ENCODE measurements around the gene HLCS. TPM values are rescaled to one million over a fixed set of nuclear protein-coding genes. Genes with fewer than 3 reads are reported as not detected.

Gene HLCS
- total RNA-seq, 4 donors from 2014 or later, result 20.0 to 75.4 (median 32.8) TPM

GRCh38 chr21:36981977-36982700 lies 15.7 kb upstream of the HLCS start:
- intact Hi-C loops (cut with DNase I; ENCODE audit: low total_unique reads), result no loop called here
- H3K9me3 ChIP-seq, result no peaks in the 10 kb centered on the region
- no peak overlapping the region for H3K27ac ChIP-seq
- no peaks in the 10 kb centered on the region for H3K27me3 ChIP-seq
- H3K36me3 ChIP-seq, result no peaks in the 10 kb centered on the region
- WGBS, 2 donors (ENCODE audit: low coverage in 1 of 2), result 57 to 73% methylated on average over 3 to 6 of the region's 6 CpGs
- TF ChIP-seq POLR2AphosphoS5 (IDR thresholded peaks at IDR 0.05) (no peak), EP300 (IDR thresholded peaks at IDR 0.05; ENCODE audit: low read depth) (no peak), POLR2A (IDR thresholded peaks at IDR 0.05) (no peak), CTCF (IDR thresholded peaks at IDR 0.05) (no peak)
- H3K4me1 ChIP-seq, result peaks cover 0 to 19% (median 7%) of the 10 kb centered on the region in 4 donors
- H3K4me3 ChIP-seq, result no peak overlapping the region
- DNase-seq, result no peak
- in situ Hi-C loops (cut with MboI; ENCODE audit: low pct_ligation_motif_present in 1 of 4, low pct_unique_long_range_greater_than_20kb in 1 of 4, low sequenced_read_pairs in 3 of 4), result loop anchor here (5.0 to 25.0 kb wide), 4 partner anchors 93 to 580 kb away; partner anchors contain the start of genes PIGP (in 1 of the 4) and TTC3 (in 1 of the 4)

GRCh38 chr21:36981049-36981391 lies 14.6 kb upstream of the HLCS start:
- H3K4me1 ChIP-seq, result peaks cover 0 to 20% (median 7%) of the 10 kb centered on the region in 4 donors
- no peak overlapping the region for H3K27ac ChIP-seq
- no peaks in the 10 kb centered on the region for H3K36me3 ChIP-seq
- H3K27me3 ChIP-seq, result no peaks in the 10 kb centered on the region
- intact Hi-C loops (cut with DNase I; ENCODE audit: low total_unique reads), result no loop called here
- H3K9me3 ChIP-seq, result no peaks in the 10 kb centered on the region
- H3K4me3 ChIP-seq, result peak overlapping the region in 3 of 4 donors; percentile 25 to 63 (median 42)
- DNase-seq, result no peak
- no peak for TF ChIP-seq POLR2AphosphoS5 (IDR thresholded peaks at IDR 0.05)
- TF ChIP-seq POLR2A (IDR thresholded peaks at IDR 0.05), result no peak
- no peak for TF ChIP-seq CTCF (IDR thresholded peaks at IDR 0.05)
- TF ChIP-seq EP300 (IDR thresholded peaks at IDR 0.05; ENCODE audit: low read depth), result no peak
- in situ Hi-C loops (cut with MboI; ENCODE audit: low pct_ligation_motif_present in 1 of 4, low pct_unique_long_range_greater_than_20kb in 1 of 4, low sequenced_read_pairs in 3 of 4), result loop anchor here (5.0 to 25.0 kb wide), 4 partner anchors 94 to 581 kb away; partner anchors contain the start of genes PIGP (in 1 of the 4) and TTC3 (in 1 of the 4)
- WGBS, 2 donors (ENCODE audit: low coverage in 1 of 2), result 17% methylated on average over 2 of the region's 2 CpGs; no CpG with 5 or more reads in 1 of the 2 donors

- Histone ChIP-seq H3K36me3 (no peaks in the 10 kb centered on the region), H3K9me3 (no peaks in the 10 kb centered on the region), H3K27me3 (no peaks in the 10 kb centered on the region), H3K4me3 (peak overlapping the region; percentile 5 to 63 (median 34)), H3K27ac (no peak overlapping the region), H3K4me1 (peaks cover 0 to 20% (median 7%) of the 10 kb centered on the region in 4 donors)
- intact Hi-C loops (cut with DNase I; ENCODE audit: low total_unique reads) (no loop called here), in situ Hi-C loops (cut with MboI; ENCODE audit: low pct_ligation_motif_present in 1 of 4, low pct_unique_long_range_greater_than_20kb in 1 of 4, low sequenced_read_pairs in 3 of 4) (loop anchor here (5.0 to 25.0 kb wide), 4 partner anchors 94 to 582 kb away; partner anchors contain the start of genes PIGP (in 1 of the 4) and TTC3 (in 1 of the 4))
- TF ChIP-seq CTCF (IDR thresholded peaks at IDR 0.05) (peak in 3 of 5 experiments; percentile 5 to 37 (median 31)), POLR2A (IDR thresholded peaks at IDR 0.05) (no peak)
- DNase-seq, result peak; percentile 36
- 7 to 20% methylated on average over 1 to 27 of the region's 53 CpGs for WGBS, 2 donors (ENCODE audit: low coverage in 1 of 2)
Observed at GRCh38 chr21:36980280-36981048, 14.0 kb upstream of the HLCS start.
